B cell (primary cell): ENCODE measurements around the gene PRKAG2.

Source experiments
- EZH2 ChIP-seq: IDR thresholded peaks from 2 replicates; pipeline ENCODE4 v1.6.1; 2012; ENCODE audit warnings: borderline replicate concordance, low read depth, mild to moderate bottlenecking, moderate library complexity, low read length; ENCODE audit not compliant: insufficient read depth, poor library complexity, severe bottlenecking
- TF ChIP-seq, protein P1 (sequence below): fragments of 200-600 bp; IDR thresholded peaks from one replicate; pipeline ENCODE4 v1.8.0; 2022; ENCODE audit warnings: antibody characterized with exemption, mild to moderate bottlenecking

DNA sequence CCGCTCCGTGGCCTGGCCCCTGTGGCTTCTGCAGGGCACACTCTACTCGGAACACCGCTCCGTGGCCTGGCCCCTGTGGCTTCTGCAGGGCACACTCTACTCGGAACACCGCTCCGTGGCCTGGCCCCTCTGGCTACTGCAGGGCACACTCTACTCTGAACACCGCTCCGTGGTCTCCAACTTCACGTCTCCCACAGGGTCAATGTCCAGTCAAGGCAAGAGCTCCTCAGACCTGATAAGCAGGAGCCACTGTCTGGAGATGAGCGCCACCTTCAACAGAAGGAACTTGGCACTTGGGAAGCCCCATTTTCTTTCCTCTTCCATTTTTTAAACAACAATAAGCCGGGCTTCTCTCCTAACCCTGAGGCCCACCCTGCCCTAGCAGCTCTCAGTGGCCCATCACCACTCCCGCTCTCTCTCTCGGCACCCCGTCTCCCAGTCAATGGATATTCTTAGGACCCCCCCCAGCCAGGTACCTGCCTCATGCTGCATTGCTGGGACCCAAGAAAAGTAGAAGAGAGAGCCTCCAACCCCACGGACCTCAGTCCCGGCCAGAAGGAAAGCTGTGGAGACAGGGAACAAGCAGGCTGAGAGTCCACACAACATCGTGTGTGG lies 56.3 kb downstream of the PRKAG2 start:
- TF ChIP-seq, protein P1, sequence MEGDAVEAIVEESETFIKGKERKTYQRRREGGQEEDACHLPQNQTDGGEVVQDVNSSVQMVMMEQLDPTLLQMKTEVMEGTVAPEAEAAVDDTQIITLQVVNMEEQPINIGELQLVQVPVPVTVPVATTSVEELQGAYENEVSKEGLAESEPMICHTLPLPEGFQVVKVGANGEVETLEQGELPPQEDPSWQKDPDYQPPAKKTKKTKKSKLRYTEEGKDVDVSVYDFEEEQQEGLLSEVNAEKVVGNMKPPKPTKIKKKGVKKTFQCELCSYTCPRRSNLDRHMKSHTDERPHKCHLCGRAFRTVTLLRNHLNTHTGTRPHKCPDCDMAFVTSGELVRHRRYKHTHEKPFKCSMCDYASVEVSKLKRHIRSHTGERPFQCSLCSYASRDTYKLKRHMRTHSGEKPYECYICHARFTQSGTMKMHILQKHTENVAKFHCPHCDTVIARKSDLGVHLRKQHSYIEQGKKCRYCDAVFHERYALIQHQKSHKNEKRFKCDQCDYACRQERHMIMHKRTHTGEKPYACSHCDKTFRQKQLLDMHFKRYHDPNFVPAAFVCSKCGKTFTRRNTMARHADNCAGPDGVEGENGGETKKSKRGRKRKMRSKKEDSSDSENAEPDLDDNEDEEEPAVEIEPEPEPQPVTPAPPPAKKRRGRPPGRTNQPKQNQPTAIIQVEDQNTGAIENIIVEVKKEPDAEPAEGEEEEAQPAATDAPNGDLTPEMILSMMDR = no peak
- no peak for TF ChIP-seq EZH2
